Panc1 (cell line): ENCODE data around the gene SHISA4.

Experiments used
- POLR2AphosphoS5 ChIP-seq: IDR thresholded peaks from 2 replicates; pipeline ENCODE4 v1.6.1; 2012; ENCODE audit warnings: mild to moderate bottlenecking, low read depth, low read length, moderate library complexity
- TF ChIP-seq, protein P1 (sequence below): fragments of 450-650 bp; IDR thresholded peaks from 2 replicates; pipeline ENCODE4 v1.5.1; 2017; ENCODE audit warnings: mild to moderate bottlenecking

DNA sequence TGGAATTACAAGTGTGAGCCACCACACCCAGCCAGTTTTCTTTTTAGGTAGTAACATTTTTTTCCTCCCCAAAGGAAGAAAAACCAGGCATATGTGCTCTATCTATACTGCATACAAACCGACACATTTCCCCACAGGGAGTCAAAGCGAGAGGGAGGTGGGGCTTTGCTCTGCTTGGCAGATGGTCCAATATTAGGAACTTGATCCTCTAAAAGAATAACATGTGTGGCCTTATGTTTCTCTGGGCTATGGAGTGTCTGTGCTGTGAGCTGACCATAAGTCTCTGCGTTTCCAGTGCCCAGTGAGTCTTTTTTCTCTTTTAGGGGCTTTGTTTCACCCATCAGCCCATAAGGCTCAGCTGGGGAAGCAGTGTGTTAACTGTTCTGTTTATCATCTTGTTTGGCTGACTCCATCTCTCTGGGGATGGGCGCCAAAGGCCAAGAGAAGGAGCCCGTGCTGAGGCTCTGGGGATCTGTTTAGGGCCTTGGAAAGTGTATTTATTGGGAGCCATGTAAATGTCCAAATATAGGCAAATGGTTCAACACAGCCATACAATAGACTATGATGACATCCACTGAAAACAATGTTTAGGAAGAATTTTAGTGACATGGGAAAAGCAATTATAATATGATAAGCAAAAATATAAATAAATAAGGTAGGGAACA is 37.4 kb downstream of the SHISA4 start:
- TF ChIP-seq, protein P1, sequence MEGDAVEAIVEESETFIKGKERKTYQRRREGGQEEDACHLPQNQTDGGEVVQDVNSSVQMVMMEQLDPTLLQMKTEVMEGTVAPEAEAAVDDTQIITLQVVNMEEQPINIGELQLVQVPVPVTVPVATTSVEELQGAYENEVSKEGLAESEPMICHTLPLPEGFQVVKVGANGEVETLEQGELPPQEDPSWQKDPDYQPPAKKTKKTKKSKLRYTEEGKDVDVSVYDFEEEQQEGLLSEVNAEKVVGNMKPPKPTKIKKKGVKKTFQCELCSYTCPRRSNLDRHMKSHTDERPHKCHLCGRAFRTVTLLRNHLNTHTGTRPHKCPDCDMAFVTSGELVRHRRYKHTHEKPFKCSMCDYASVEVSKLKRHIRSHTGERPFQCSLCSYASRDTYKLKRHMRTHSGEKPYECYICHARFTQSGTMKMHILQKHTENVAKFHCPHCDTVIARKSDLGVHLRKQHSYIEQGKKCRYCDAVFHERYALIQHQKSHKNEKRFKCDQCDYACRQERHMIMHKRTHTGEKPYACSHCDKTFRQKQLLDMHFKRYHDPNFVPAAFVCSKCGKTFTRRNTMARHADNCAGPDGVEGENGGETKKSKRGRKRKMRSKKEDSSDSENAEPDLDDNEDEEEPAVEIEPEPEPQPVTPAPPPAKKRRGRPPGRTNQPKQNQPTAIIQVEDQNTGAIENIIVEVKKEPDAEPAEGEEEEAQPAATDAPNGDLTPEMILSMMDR: no peak
- TF ChIP-seq POLR2AphosphoS5: no peak
